Peyer's patch (tissue), 4 donors: ENCODE results near the gene CALML3.

Experiments
- POLR2A ChIP-seq, 2 donors: fragments of 450-650 bp; IDR thresholded peaks; one replicate each; pipeline ENCODE4 v1.5.1; 2017; ENCODE audit warnings: antibody characterized with exemption in 2 of 2, mild to moderate bottlenecking in 2 of 2, moderate library complexity in 2 of 2
- TF ChIP-seq, protein P1 (sequence below), 6 experiments: fragments of 450-650 bp in 4 of 6; fragments of 200-600 bp in 2 of 6; sonication (generic) in 1 of 6; IDR thresholded peaks; one replicate each; pipeline ENCODE4 v1.5.1; 2017 to 2019; ENCODE audit warnings: antibody characterized with exemption in 6 of 6, mild to moderate bottlenecking in 3 of 6, moderate library complexity in 1 of 6

DNA sequence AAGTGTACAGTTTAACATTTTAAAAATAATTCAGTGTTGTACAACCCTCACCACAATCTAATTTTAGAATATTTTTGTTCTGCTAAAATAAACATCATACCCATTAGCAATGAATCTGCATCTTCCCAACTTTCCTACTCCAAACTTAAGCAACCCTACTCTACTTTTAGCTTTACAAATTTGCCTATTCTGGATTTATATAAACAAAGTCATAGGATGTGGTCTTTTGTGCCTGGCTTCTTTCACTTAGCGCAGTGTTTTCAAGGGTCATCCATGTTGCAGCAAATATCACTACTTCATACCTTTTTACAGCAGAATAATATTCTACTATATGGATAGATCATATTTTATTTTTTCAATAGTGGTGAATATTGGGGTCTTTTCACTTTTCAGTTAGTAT, 18.9 kb downstream of the CALML3 start:
- TF ChIP-seq, protein P1, sequence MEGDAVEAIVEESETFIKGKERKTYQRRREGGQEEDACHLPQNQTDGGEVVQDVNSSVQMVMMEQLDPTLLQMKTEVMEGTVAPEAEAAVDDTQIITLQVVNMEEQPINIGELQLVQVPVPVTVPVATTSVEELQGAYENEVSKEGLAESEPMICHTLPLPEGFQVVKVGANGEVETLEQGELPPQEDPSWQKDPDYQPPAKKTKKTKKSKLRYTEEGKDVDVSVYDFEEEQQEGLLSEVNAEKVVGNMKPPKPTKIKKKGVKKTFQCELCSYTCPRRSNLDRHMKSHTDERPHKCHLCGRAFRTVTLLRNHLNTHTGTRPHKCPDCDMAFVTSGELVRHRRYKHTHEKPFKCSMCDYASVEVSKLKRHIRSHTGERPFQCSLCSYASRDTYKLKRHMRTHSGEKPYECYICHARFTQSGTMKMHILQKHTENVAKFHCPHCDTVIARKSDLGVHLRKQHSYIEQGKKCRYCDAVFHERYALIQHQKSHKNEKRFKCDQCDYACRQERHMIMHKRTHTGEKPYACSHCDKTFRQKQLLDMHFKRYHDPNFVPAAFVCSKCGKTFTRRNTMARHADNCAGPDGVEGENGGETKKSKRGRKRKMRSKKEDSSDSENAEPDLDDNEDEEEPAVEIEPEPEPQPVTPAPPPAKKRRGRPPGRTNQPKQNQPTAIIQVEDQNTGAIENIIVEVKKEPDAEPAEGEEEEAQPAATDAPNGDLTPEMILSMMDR (IDR thresholded peaks at IDR 0.05), result no peak
- no peak for TF ChIP-seq POLR2A (IDR thresholded peaks at IDR 0.05)
